GM19467 (cell line): ENCODE measurements around the gene AP1S1.
A peak's percentile ranks its signal among the peaks of the same experiment; 100 is the strongest.
"Not testable (repeated sequence)": the region's sequence is repeated elsewhere in the genome, so short reads cannot be mapped to it uniquely, and the experiment has no call there.

ENCODE experiments used
- ATAC-seq: cut with Tn5 transposase; IDR thresholded peaks from one replicate; pipeline ENCODE4 v1.9.1; 2021; ENCODE audit warnings: mild to moderate bottlenecking, moderate library complexity; ENCODE audit not compliant: unreplicated experiment

The AP1S1 gene

DNA sequence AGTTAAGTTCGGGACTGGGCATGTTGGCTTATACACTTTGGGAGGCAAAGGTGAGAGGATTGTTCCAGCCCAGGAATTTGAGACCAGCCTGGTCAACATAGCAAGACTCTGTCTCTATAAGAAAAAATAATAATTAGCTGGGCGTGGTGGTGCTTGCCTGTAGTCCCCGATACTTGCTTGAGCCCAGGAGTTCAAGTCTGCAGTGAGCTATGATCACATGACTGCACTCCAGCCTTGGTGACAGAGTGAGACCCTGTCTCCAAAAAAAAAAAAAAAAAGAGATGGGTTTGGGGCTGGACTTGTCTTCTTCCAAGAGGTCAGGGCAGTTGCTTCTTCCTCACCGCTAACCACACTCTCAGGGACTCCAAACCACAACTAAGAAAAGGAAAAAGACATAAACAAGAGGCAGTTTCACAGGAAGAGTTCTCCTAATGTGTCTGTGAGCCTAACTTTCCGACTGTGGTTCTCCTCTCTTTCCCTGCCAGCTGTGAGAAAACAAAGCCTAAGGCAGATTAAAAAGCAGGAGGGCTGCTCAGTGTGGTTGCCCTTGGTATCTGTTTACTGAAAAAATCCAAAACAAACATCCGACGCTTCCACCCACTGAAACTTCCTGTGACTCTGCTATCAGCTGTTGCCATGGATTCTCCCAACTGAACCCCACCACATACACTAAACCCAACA, 29.8 kb upstream of the AP1S1 start:
- no peak for ATAC-seq

DNA sequence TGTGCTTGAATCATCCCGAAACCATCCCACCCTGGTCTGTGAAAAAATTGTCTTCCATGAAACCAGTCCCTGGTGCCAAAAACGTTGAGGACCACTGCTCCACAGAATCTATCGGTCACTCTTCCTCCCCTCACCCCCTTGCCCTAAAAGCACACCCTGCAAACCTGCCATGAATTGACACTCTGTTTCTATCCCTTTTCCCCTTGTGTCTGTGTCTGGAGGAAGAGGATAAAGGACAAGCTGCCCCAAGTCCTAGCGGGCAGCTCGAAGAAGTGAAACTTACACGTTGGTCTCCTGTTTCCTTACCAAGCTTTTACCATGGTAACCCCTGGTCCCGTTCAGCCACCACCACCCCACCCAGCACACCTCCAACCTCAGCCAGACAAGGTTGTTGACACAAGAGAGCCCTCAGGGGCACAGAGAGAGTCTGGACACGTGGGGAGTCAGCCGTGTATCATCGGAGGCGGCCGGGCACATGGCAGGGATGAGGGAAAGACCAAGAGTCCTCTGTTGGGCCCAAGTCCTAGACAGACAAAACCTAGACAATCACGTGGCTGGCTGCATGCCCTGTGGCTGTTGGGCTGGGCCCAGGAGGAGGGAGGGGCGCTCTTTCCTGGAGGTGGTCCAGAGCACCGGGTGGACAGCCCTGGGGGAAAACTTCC, 28.2 kb upstream of the AP1S1 start:
- ATAC-seq = peak; percentile 53

DNA sequence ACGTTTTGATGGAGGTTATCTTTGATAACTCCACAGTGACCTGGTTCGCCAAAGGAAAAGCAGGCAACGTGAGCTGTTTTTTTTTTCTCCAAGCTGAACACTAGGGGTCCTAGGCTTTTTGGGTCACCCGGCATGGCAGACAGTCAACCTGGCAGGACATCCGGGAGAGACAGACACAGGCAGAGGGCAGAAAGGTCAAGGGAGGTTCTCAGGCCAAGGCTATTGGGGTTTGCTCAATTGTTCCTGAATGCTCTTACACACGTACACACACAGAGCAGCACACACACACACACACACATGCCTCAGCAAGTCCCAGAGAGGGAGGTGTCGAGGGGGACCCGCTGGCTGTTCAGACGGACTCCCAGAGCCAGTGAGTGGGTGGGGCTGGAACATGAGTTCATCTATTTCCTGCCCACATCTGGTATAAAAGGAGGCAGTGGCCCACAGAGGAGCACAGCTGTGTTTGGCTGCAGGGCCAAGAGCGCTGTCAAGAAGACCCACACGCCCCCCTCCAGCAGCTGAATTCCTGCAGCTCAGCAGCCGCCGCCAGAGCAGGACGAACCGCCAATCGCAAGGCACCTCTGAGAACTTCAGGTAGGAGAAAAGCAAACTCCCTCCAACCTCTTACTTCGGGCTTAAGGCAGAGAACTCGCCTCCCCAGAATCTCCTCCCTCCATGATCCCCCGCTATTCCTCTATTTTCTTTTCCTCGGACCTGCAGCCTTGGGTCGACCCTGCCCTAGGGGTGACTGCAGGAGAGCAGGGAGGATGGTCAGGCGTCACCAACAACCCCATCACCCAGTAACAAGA, 27.4 kb upstream of the AP1S1 start, which contains the start of gene SERPINE1:
TSS of gene SERPINE1 (plus strand) at position 454 of the 809 bp plus-strand sequence. CDS start 1,290 bp downstream, outside the sequence.
- peak; percentile 38 for ATAC-seq

DNA sequence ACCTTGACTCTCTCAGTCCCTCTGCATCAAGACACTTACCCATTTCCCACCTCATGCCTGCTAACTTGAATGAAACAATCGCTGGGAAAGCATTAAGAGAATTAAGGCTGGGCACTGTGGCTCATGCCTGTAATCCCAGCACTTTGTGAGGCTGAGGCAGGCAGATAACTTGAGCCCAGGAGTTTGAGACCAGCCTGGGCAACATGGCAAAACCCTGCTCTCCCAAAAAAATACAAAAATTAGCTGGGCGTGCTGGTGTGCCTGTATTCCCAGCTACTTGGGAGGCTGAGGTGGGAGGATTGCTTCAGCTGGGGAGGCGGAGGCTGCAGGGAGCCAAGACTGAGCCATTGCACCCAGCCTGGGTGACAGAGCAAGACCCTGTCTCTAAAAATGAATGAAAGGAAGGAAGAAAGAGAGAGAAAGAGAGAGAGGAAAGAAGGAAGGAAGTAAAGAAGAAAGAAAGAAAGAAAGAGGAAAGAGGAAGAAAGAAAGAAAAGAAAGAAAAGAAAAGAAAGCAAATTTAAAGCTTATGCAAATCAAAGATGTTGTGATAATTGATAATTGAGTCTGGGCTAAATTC, 26.7 kb upstream of the AP1S1 start:
- ATAC-seq = no peak

DNA sequence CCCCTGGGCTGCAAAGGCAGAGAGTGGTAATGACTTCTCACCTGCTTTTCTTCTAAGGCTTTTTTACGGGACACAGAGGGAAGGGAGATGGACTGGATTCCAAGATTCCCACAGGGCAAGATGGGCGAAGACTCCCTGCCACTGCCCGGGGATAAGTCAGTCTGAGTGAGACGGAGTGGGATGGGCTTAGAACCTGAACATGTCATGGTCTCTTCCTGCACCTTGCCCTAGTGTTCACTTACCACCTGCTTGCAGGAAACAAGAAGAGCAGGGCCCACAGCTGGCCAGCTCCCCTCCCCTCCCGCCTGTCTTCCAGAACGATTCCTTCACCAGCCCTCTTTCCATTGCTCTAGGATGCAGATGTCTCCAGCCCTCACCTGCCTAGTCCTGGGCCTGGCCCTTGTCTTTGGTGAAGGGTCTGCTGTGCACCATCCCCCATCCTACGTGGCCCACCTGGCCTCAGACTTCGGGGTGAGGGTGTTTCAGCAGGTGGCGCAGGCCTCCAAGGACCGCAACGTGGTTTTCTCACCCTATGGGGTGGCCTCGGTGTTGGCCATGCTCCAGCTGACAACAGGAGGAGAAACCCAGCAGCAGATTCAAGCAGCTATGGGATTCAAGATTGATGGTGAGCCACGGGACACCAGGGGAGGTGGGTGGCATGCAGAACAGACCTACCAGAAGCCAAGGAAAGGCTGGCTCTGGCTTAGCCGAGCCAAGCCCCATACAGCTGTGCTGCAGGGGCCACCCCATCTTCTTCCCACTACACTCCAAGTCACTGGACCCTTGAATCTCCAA, 26.0 kb upstream of the AP1S1 start:
- ATAC-seq = no peak

DNA sequence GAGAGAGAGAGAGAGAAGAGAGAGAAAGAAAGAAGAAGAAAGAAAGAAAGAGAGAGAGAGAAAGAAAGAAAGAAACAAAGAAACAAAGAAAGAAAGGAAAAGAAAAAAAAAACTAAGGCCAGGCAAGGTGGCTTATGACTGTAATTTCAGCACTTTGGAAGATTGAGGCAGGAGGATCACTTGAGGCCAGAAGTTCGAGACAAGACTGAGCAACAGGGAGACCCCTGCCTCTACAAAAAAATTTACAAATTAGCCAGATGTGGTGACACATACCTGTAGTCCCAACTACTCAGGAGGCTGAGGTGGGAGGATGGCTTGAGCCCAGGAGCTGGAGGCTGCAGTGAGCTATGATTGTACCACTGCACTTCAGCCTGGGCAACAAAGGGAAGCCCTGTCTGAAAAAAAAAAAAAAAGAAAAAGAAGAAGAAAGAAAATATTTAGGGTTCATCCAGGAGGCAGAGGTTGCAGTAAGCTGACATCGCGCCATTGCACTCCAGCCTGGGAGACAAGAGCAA, 24.6 kb upstream of the AP1S1 start:
- no peak for ATAC-seq

DNA sequence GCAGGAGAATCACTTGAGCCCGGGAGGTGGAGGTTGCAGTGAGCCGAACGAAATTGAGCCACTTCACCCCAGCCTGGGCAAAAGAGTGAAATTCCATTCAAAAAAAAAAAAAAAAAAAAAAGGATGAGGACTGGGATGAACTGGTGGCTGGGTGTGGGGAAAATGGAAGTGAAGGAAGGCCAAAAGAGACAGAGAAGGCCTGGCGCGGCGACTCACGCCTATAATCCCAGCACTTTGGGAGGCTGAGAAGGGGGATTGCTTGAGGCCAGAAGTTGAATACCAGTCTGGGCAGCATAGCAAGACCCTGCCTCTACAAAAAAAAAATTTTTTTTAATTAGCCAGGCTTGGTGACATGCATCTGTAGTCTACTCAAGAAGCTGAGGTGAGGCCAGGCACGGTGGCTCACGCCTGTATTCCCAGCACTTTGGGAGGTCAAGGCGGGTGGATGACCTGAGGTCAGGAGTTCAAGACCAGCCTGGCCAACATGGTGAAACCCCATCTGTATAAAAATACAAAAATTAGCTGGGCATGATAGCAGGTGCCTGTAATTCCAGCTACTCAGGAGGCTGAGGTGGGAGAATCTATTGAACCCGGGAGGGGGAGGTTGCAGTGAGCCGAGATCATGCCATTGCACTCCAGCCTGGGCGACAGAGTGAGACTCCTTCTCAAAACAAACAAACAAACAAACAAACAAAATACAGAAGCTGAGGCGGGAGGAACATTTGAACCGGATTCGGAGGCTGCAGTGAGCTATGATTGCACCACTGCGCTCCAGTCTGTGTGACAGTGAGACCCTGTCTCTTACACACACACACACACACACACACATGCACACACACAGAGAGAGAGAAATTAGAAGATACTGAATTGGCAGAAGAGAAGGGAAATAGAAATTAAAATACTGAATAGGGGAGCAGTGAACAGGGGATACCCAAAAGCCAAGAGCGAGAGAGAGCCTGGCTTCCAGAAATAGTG, 21.4 kb upstream of the AP1S1 start:
- ATAC-seq = not testable (repeated sequence)

DNA sequence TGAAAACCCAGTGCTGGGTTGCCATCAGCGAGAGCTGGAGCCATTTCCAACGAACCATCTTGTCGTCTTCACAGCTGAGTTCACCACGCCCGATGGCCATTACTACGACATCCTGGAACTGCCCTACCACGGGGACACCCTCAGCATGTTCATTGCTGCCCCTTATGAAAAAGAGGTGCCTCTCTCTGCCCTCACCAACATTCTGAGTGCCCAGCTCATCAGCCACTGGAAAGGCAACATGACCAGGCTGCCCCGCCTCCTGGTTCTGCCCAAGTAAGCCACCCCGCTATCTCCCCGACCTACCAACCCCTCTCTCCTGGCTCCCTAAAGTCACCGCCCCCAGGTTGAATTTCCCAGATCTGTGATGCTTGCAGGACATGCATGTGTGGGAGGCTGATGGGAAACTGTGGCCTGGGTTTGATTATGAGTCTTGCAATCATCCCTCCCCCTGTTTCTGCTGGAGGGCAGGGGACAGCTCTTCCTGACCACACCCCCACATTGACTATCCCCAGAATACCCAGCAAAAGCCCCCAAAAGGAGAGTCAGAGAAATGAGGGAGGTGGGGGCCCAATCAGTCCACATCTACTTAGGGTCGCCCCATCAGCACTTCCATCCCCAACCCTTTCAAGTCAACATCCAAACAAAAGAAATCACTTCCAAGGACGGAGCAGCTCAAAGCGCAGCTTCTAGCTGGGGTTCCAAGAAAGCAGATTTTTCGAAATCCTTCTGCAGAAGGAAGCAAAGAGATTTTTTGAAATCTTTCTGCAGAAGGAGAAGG, 20.5 kb upstream of the AP1S1 start:
- ATAC-seq = no peak

DNA sequence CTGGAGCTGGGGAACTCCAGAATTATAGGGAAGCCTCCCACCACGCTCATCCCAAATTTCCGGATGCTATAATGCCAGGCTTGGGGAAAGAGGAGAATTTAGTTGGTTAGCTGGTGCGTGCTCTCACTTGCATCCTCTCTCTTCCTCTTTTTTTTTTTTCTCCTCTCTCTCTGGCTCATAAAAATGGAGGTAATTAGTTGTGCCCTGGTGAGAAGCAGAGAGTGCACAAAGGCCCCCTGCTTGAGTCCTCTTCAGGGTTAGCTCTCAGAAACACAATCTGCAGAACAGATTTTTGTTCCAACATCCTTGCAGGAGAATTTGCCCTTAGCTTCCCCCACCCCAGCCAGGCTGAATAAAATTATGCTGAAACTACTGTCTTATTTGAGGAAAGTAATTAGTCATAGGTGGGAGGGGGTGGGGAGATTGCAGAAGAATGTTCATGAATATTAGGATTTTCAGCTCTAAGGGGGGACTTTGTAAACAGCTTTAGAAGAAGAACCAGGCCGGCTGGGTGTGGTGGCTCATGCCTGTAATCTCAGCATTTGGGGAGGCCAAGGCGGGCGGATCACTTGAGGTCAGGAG, 19.8 kb upstream of the AP1S1 start:
- no peak for ATAC-seq

DNA sequence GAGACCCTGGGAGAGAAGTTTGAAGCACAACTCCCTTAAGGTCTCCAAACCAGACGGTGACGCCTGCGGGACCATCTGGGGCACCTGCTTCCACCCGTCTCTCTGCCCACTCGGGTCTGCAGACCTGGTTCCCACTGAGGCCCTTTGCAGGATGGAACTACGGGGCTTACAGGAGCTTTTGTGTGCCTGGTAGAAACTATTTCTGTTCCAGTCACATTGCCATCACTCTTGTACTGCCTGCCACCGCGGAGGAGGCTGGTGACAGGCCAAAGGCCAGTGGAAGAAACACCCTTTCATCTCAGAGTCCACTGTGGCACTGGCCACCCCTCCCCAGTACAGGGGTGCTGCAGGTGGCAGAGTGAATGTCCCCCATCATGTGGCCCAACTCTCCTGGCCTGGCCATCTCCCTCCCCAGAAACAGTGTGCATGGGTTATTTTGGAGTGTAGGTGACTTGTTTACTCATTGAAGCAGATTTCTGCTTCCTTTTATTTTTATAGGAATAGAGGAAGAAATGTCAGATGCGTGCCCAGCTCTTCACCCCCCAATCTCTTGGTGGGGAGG, 16.5 kb upstream of the AP1S1 start:
- ATAC-seq = no peak

DNA sequence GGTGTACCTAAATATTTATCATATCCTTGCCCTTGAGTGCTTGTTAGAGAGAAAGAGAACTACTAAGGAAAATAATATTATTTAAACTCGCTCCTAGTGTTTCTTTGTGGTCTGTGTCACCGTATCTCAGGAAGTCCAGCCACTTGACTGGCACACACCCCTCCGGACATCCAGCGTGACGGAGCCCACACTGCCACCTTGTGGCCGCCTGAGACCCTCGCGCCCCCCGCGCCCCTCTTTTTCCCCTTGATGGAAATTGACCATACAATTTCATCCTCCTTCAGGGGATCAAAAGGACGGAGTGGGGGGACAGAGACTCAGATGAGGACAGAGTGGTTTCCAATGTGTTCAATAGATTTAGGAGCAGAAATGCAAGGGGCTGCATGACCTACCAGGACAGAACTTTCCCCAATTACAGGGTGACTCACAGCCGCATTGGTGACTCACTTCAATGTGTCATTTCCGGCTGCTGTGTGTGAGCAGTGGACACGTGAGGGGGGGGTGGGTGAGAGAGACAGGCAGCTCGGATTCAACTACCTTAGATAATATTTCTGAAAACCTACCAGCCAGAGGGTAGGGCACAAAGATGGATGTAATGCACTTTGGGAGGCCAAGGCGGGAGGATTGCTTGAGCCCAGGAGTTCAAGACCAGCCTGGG, 15.9 kb upstream of the AP1S1 start:
- ATAC-seq = no peak

DNA sequence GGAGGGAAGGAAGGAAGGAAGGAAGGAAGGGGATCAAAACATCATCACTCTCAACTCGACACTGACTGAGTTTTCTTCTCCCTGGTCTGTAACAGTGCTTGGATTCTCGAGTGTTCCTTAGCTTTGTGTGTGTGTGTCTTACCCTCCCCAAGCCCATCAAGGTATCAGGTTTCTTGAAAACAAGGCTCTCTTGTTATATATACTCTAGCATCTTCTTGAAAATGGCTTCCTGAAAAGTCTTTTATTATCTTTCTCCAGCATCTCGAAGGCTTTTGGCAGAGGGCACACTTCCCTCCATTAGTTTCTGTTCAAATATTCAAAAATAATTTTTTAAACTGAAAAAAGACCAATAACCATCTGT, 14.0 kb upstream of the AP1S1 start:
- ATAC-seq = no peak

DNA sequence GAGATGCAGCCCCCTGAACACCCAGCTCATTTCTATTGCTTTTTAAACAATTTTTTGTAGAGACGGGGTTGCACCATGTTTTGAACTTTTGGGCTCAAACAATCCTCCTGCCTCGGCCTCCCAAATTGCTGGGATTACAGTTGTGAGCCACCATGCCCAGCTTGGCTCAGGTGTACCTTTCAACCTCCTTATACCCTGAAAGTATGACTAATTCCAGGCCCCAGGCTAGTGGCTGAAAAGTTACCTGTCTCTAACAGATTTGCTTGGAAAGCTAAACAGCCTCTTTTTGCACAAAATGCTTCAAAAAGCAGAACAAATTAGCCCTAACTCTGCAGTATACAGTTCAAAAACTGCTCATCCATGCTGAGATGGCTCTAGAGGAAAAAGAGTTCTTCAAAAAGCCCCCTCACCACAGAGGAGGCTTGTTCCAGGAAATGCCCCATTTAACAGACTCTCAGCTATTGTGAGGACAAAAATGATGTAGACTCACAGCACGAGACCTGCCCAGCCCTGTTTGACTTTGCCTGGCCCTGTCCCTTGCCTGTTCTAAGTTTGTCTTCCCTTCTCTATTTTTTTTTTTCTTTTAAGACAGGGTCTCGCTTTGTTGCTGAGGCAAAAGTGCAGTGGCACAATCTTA, 13.4 kb upstream of the AP1S1 start:
- no peak for ATAC-seq

DNA sequence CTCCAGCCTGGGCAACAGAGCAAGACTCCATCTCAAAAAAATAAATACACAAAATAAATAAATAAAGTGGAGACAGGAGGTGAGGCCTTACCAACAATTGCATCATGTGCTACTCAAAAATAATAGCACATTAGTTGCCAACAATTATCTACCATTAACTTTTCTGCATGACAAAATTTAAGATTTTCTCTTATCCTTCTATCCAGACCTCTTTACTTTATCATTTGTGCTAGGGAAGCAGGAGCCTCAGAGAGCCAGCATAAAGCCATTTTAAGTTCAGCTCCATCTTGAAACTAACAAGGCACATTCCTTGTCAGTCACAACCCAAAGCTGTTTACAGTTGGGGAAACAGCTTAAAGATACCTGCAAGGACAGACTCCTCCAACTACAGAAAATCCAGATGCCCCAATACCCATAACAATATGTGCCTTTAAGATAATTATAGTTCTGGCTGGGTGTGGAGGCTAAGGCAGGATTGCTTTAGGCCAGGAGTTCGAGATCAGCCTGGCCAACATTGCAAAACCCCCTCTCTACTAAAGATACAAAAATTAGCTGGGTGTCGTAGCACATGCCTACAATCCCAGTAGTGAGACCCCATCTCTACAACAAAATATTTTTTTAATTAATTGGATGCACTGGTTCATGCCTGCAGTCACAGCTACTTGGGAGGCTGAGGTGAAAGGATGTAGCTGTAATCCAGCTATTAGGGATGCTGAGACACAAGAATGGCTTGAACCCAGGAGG, 2.2 kb upstream of the AP1S1 start:
- no peak for ATAC-seq

DNA sequence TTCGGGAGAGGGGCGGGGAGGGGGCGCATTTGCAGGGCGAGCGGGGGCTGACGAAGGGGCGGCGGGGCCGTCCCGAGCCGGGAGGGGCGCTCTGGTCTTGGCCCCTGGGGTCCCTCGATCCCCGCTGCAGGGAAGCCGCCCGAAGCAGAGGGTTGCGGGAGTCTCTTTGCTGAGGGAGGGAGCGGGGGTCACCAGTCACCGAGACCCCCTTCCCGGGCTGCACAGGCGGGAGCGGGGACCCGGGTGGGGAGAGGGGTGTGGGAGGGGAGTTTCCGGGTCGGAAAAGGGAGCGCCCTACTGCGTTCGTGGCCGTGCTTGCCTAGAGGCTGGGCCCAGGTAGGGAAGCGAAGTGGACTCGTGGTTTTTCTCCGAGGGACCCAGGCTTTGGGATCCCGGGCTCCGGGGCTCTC, 422 bp downstream of the AP1S1 start:
- ATAC-seq = no peak

DNA sequence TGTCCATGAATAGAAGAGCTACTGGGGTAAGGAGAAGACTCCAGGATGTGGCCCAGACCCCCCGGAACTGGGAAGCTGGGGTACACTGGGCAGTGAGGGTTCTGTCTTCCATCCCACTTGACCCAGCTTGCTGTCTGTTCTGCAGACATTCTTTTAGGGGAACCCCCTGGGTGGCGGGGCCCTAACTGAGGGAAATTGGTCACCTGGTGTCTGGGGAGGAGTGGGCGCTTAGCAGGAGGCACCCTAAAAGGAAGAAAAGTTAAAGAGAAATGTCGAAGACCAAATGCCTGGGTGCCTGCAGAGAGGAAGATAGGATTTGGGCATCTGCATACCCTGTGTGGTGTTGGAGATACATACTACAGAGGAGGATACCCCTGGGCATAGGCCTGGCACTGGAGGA, 1.0 kb downstream of the AP1S1 start:
- no peak for ATAC-seq
